ENCODE measurements around the gene MTHFD2L.

GRCh38 chr4:74266081-74266480 is 108.2 kb downstream of the MTHFD2L start:
- TF ChIP-seq CTCF (IDR thresholded peaks at IDR 0.05; ENCODE audit: low read length) (no peak), EZH2 (optimal IDR thresholded peaks at IDR 0.05; ENCODE audit: low read depth, low read length) (no peak)

Measured in MM.1S (cell line).